ENCODE results near the gene ADAMTS4.

Gene ADAMTS4

DNA sequence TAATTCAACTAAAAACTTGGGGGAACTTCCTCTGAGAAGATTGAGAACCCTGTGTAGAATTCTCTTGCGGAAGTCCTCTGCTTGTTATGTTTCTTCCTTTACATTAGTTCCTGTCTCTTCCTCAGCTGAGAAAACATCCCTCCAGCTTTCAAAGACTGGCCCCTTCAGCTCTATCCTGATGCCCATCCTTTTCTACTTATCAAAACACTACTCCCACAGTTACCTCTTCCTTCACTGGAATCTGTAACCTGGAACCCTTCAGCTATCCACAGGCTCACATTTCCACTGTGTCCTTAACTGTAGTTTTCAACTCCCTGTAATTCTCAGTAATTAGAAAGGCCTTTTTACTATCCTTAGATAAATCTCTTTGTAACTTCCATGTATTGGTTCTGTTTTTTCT is 60.4 kb downstream of the ADAMTS4 start:
- DNase-seq: no peak

DNA sequence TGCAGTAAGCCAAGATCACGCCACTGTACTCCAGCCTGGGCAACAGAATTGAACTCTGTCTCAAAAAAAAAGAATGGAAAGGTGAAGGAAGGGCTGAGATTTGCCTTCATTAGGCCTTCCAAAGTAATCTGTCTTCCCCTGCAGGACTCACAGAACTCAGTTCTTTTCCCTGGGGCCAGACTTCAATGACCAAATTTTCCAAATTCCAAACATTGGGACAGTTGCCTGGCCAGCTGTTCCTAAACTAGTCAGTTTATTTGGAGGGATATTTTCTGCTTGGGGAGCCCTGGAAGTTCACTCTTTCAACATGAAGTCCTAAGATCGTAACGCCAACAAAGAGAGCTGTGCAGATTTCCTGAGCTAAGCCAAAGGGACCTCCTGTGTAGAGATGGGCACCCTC is 61.0 kb downstream of the ADAMTS4 start:
- DNase-seq: no peak
